HPDE6-E6E7 (cell line): ENCODE measurements around the gene PSD2.

Source experiments
- DNase-seq: peaks from one replicate; pipeline ENCODE4 v3.0.0; 2011; ENCODE audit warnings: missing footprints; ENCODE audit errors: extremely low spot score

PSD2 gene

GRCh38 chr5:139795074-139796001 is at the start of gene PSD2:
TSS of gene PSD2 (plus strand) at chr5:139795808. CDS start at chr5:139809441, 13,633 bp downstream.
- DNase-seq, result no peak

GRCh38 chr5:139746691-139747582 is 48.7 kb upstream of the PSD2 start:
- DNase-seq, result no peak

- no peak for DNase-seq
Measured at GRCh38 chr5:139747583-139748504, 47.8 kb upstream of the PSD2 start.

GRCh38 chr5:139748505-139748826 is 47.1 kb upstream of the PSD2 start:
- DNase-seq, result no peak

- DNase-seq, result no peak
Measured at GRCh38 chr5:139749242-139749641, 46.4 kb upstream of the PSD2 start.

GRCh38 chr5:139751236-139751635 is 44.4 kb upstream of the PSD2 start:
- DNase-seq, result no peak

GRCh38 chr5:139752506-139753473 is 42.8 kb upstream of the PSD2 start:
- peak; percentile 45 for DNase-seq

- no peak for DNase-seq
Measured at GRCh38 chr5:139755892-139756671, 39.5 kb upstream of the PSD2 start.

- no peak for DNase-seq
Measured at GRCh38 chr5:139756971-139757370, 38.6 kb upstream of the PSD2 start.

GRCh38 chr5:139757727-139758509 is 37.7 kb upstream of the PSD2 start:
- no peak for DNase-seq

- DNase-seq, result no peak
Measured at GRCh38 chr5:139758510-139759075, 37.0 kb upstream of the PSD2 start.

- no peak for DNase-seq
Measured at GRCh38 chr5:139759219-139759721, 36.3 kb upstream of the PSD2 start.

- peak; percentile 44 for DNase-seq
Measured at GRCh38 chr5:139760066-139761056, 35.2 kb upstream of the PSD2 start.

- no peak for DNase-seq
Measured at GRCh38 chr5:139761057-139761450, 34.6 kb upstream of the PSD2 start.

- DNase-seq, result no peak
Measured at GRCh38 chr5:139761501-139761900, 34.1 kb upstream of the PSD2 start.

- no peak for DNase-seq
Measured at GRCh38 chr5:139762615-139763170, 32.9 kb upstream of the PSD2 start.
